HepG2 (cell line): ENCODE data around the gene PTRH2. TPM values are rescaled to one million over a fixed set of nuclear protein-coding genes. Genes with fewer than 3 reads are reported as not detected.

ENCODE experiments used
- ATAC-seq: fragments of 200-7000 bp; cut with Tn5 transposase; 3 replicates; pipeline ENCODE4 v1.9.1; 2020; ENCODE audit warnings: mild to moderate bottlenecking, moderate library complexity
- BruUV-seq: library from RNA; stranded (reverse); fragments of 400-500 nt; replicated peaks from 2 replicates; lab custom pipeline; 2021; lab: Mats Ljungman, UMichigan
- CTCF ChIA-PET: fragments of 300-600 bp; formaldehyde crosslinking; extraction: SDS; loops from one replicate; lab custom pipeline; 2021; ENCODE audit warnings: low total read pairs, inconsistent platforms, low intra/inter-chr PET ratio; lab: Yijun Ruan, JAX
- POLR2A ChIA-PET: fragments of 350-600 bp; sonication (Branson Sonifier 250); formaldehyde crosslinking; loops from one replicate; lab custom pipeline; 2020; ENCODE audit warnings: antibody characterized with exemption, inconsistent platforms; lab: Yijun Ruan, JAX
- DNase-seq: peaks from one replicate; pipeline ENCODE4 v3.0.0-alpha.2; 2015; ENCODE audit warnings: low spot score
- FAIRE-seq: peaks from 3 replicates; lab custom pipeline; 2011; peaks lifted over from hg19 to GRCh38; lab: Jason Lieb, UNC
- H2AFZ ChIP-seq: one replicate; pipeline ENCODE4 v1.6.1; 2011; ENCODE audit warnings: low read length, inconsistent platforms
- H3K27ac ChIP-seq: fragments of 300-600 bp; 3 replicates; pipeline ENCODE4 v1.8.0; 2011; ENCODE audit warnings: mixed run types, mild to moderate bottlenecking, mixed read lengths, low read length, inconsistent platforms; ENCODE audit not compliant: insufficient read depth; ENCODE audit errors: extremely low read length
- H3K27me3 ChIP-seq, 2 experiments: fragments of 200-600 bp in 1 of 2; 2 replicates in 1 of 2; 3 replicates in 1 of 2; pipeline versions ENCODE4 v1.6.0 to v1.8.0; 2011; ENCODE audit warnings: low read length in 2 of 2, mild to moderate bottlenecking in 2 of 2, moderate library complexity in 2 of 2, inconsistent platforms in 1 of 2; ENCODE audit not compliant: insufficient read depth in 2 of 2, control insufficient read depth in 1 of 2
- H3K36me3 ChIP-seq, 2 experiments: fragments of 200-600 bp in 1 of 2; replicated peaks in 1 of 2; 2 replicates in 1 of 2; 3 replicates in 1 of 2; pipeline versions ENCODE4 v1.5.1 to v1.8.0; 2011; ENCODE audit warnings: low read length in 2 of 2, inconsistent platforms in 1 of 2; ENCODE audit not compliant: insufficient read depth in 2 of 2, control insufficient read depth in 1 of 2
- H3K4me1 ChIP-seq: 2 replicates; pipeline ENCODE4 v1.5.1; 2012; ENCODE audit warnings: low read length, inconsistent platforms; ENCODE audit not compliant: insufficient read depth
- H3K4me2 ChIP-seq: 2 replicates; pipeline ENCODE4 v1.6.0; 2011; ENCODE audit warnings: low read depth, low read length, inconsistent platforms
- H3K4me3 ChIP-seq, 3 experiments: fragments of 200-600 bp in 1 of 3; sonication (generic), shearing (Covaris generic) in 1 of 3; replicated peaks in 1 of 3; 2 replicates each; pipeline ENCODE4 v1.5.1; 2011 to 2016; ENCODE audit warnings: low read length in 3 of 3, inconsistent platforms in 2 of 3, low read depth in 2 of 3, mild to moderate bottlenecking in 2 of 3, control low read depth in 1 of 3, mixed read lengths in 1 of 3; ENCODE audit not compliant: insufficient read depth in 1 of 3
- H3K79me2 ChIP-seq: one replicate; pipeline ENCODE4 v1.6.1; 2011; ENCODE audit warnings: low read length, inconsistent platforms; ENCODE audit not compliant: insufficient read depth
- H3K9ac ChIP-seq: 2 replicates; pipeline ENCODE4 v1.6.0; 2011; ENCODE audit warnings: mild to moderate bottlenecking, low read depth, low read length, inconsistent platforms; ENCODE audit not compliant: insufficient read depth
- H3K9me3 ChIP-seq: 2 replicates; pipeline ENCODE4 v1.5.1; 2012; ENCODE audit warnings: mild to moderate bottlenecking, low read length
- H4K20me1 ChIP-seq: 2 replicates; pipeline ENCODE4 v1.6.0; 2011; ENCODE audit warnings: inconsistent platforms, mild to moderate bottlenecking, low read length, moderate library complexity; ENCODE audit not compliant: insufficient read depth
- CREM ChIP-seq, 2 experiments: sonication (generic) in 1 of 2; formaldehyde crosslinking in 1 of 2; IDR thresholded peaks; 2 replicates each; pipeline versions ENCODE4 v1.4.0 to v1.6.1; 2016 to 2020; ENCODE audit warnings: antibody characterized with exemption in 1 of 2, mild to moderate bottlenecking in 1 of 2, missing genetic modification reagents in 1 of 2
- EZH2 ChIP-seq: conservative IDR thresholded peaks from 2 replicates; pipeline ENCODE4 v1.6.1; 2012; ENCODE audit warnings: mild to moderate bottlenecking, low read depth, low read length, moderate library complexity
- KDM2A ChIP-seq: sonication (generic); formaldehyde crosslinking; IDR thresholded peaks from 2 replicates; pipeline ENCODE4 v1.4.0; 2020; ENCODE audit warnings: low read depth, missing genetic modification reagents, borderline replicate concordance
- NRL ChIP-seq: sonication (generic); formaldehyde crosslinking; IDR thresholded peaks from 2 replicates; pipeline ENCODE4 v1.5.0; 2020; ENCODE audit warnings: missing genetic modification reagents, mild to moderate bottlenecking, moderate library complexity, borderline replicate concordance
- REPIN1 ChIP-seq: sonication (generic); formaldehyde crosslinking; IDR thresholded peaks from 2 replicates; pipeline ENCODE4 v1.8.0; 2022; ENCODE audit warnings: missing genetic modification reagents, low read depth, mild to moderate bottlenecking, borderline replicate concordance
- ZFP82 ChIP-seq: sonication (generic); formaldehyde crosslinking; IDR thresholded peaks from 2 replicates; pipeline ENCODE4 v1.5.1; 2020; ENCODE audit warnings: mild to moderate bottlenecking, missing genetic modification reagents, borderline replicate concordance
- ZNF557 ChIP-seq: sonication (generic); formaldehyde crosslinking; IDR thresholded peaks from 2 replicates; pipeline ENCODE4 v1.4.0; 2020; ENCODE audit warnings: missing genetic modification reagents
- ZNF7 ChIP-seq: IDR thresholded peaks from 2 replicates; pipeline ENCODE4 v1.6.1; 2016; ENCODE audit warnings: missing biosample characterization, missing genetic modification reagents
- ZNF724P ChIP-seq: sonication (generic); formaldehyde crosslinking; IDR thresholded peaks from 2 replicates; pipeline ENCODE4 v1.8.0; 2022; ENCODE audit warnings: missing genetic modification reagents, borderline replicate concordance
- in situ Hi-C: cut with HindIII; loops from 2 replicates; pipeline ENCODE4 v1.10.0; 2017; ENCODE audit warnings: low pct_unique_long_range_greater_than_20kb; ENCODE audit not compliant: extremely low pct_ligation_motif_present
- intact Hi-C: fragments of 100-400 bp; cut with micrococcal nuclease; formaldehyde crosslinking; loops from one replicate; pipeline ENCODE4 v1.10.0; 2022; ENCODE audit not compliant: unreplicated experiment
- polyA plus RNA-seq, 8 experiments: library from polyadenylated mRNA; depleted of rRNA in 3 of 8; stranded (reverse) in 7 of 8; unstranded in 1 of 8; fragments of >200 nt; fragmentation: Illumina TruSeq in 4 of 8; extraction: Trizol in 4 of 8; gene quantifications; 2 replicates each; pipeline versions ENCODE4 v1.2.1 to v1.2.3, GENCODE V29; 2011 to 2016; ENCODE audit warnings: low read depth in 4 of 8, missing spikeins in 1 of 8, mixed read lengths in 1 of 8; ENCODE audit not compliant: insufficient read depth in 1 of 8
- total RNA-seq, 5 experiments: library from RNA; depleted of rRNA; stranded (reverse); fragments of >200 nt; fragmentation: Illumina TruSeq; extraction: Trizol; gene quantifications; 2 replicates each; pipeline ENCODE4 v1.2.3, GENCODE V29; 2016; ENCODE audit warnings: low read depth in 1 of 5
- TF ChIP-seq, protein P1 (sequence below): sonication (generic); formaldehyde crosslinking; IDR thresholded peaks from 2 replicates; pipeline ENCODE4 v1.4.0; 2020; ENCODE audit warnings: missing genetic modification reagents, borderline replicate concordance
- TF ChIP-seq, protein P2 (sequence below): sonication (generic); formaldehyde crosslinking; IDR thresholded peaks from 2 replicates; pipeline ENCODE4 v1.4.0; 2020; ENCODE audit warnings: missing genetic modification reagents
- TF ChIP-seq, protein P3 (sequence below): sonication (generic); formaldehyde crosslinking; conservative IDR thresholded peaks from 2 replicates; pipeline ENCODE4 v1.4.0; 2020; ENCODE audit warnings: missing genetic modification reagents
- TF ChIP-seq, protein P4 (sequence below): sonication (generic); formaldehyde crosslinking; IDR thresholded peaks from 2 replicates; pipeline ENCODE4 v1.8.1; 2022; ENCODE audit warnings: low read depth, mild to moderate bottlenecking, missing genetic modification reagents
- TF ChIP-seq, protein P5 (sequence below), 2 experiments: fragments of 450-650 bp in 1 of 2; sonication (generic) in 1 of 2; formaldehyde crosslinking; IDR thresholded peaks; 2 replicates each; pipeline versions ENCODE4 v1.5.0 to v1.8.0; 2020 to 2022; ENCODE audit warnings: mild to moderate bottlenecking in 1 of 2, missing genetic modification reagents in 1 of 2

Gene PTRH2
- total and polyA plus RNA-seq, 2 of the 13 experiments (the other 11 are each of a cell fraction or from before 2014, with no cell fraction given): 67.7 to 83.3 TPM

DNA sequence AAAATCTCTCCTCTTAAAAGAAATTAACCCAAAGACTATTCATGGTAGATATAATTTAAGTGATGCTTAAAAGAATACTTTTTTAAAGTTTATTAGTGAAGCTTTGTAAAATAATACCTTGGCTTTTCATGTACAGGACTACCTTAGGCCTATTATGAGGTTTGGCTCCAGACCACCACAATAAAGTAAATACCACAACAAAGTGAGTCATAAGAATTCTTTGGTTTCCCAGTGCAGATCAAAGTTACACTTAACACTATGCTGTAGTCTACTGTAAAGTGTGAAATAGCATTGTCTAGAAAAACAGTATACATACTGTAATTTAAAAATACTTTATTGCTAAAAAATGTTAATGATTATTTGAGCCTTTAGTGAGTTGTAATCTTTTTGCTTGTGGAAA is 55.9 kb downstream of the PTRH2 start:
- H3K9ac ChIP-seq: no peak overlapping the region
- ATAC-seq (no peak), FAIRE-seq (no peak), DNase-seq (no peak)
- no peak overlapping the region for H3K27ac ChIP-seq
- no peak overlapping the region for H2AFZ ChIP-seq
- no peaks in the 10 kb centered on the region for H3K27me3 ChIP-seq
- H3K4me1 ChIP-seq: no peaks in the 10 kb centered on the region
- no TSS peak for BruUV-seq
- H3K79me2 ChIP-seq: peaks cover 17% of the 10 kb centered on the region
- intact Hi-C loops (no loop called here), in situ Hi-C loops (no loop called here)
- POLR2A ChIA-PET: no interaction called here
- CTCF ChIA-PET: no interaction called here
- H3K36me3 ChIP-seq: peaks cover 36 to 98% of the 10 kb centered on the region in 2 experiments
- peaks cover 7% of the 10 kb centered on the region; the same call in 1 of the 2 replicates for H4K20me1 ChIP-seq
- H3K4me3 ChIP-seq: no peak overlapping the region
- TF ChIP-seq EZH2 (no peak), ZNF557 (CRISPR knock-in tag) (no peak), NRL (CRISPR knock-in tag) (no peak), ZNF7 (CRISPR knock-in tag) (no peak), ZNF724P (CRISPR knock-in tag) (no peak), REPIN1 (CRISPR knock-in tag) (no peak), KDM2A (no peak), CREM (IDR thresholded peaks at IDR 0.05) (no peak), CREM (CRISPR knock-in tag; IDR thresholded peaks at IDR 0.05) (no peak), ZFP82 (CRISPR knock-in tag) (no peak)
- TF ChIP-seq, protein P1, sequence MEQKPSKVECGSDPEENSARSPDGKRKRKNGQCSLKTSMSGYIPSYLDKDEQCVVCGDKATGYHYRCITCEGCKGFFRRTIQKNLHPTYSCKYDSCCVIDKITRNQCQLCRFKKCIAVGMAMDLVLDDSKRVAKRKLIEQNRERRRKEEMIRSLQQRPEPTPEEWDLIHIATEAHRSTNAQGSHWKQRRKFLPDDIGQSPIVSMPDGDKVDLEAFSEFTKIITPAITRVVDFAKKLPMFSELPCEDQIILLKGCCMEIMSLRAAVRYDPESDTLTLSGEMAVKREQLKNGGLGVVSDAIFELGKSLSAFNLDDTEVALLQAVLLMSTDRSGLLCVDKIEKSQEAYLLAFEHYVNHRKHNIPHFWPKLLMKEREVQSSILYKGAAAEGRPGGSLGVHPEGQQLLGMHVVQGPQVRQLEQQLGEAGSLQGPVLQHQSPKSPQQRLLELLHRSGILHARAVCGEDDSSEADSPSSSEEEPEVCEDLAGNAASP: no peak
- TF ChIP-seq, protein P2, sequence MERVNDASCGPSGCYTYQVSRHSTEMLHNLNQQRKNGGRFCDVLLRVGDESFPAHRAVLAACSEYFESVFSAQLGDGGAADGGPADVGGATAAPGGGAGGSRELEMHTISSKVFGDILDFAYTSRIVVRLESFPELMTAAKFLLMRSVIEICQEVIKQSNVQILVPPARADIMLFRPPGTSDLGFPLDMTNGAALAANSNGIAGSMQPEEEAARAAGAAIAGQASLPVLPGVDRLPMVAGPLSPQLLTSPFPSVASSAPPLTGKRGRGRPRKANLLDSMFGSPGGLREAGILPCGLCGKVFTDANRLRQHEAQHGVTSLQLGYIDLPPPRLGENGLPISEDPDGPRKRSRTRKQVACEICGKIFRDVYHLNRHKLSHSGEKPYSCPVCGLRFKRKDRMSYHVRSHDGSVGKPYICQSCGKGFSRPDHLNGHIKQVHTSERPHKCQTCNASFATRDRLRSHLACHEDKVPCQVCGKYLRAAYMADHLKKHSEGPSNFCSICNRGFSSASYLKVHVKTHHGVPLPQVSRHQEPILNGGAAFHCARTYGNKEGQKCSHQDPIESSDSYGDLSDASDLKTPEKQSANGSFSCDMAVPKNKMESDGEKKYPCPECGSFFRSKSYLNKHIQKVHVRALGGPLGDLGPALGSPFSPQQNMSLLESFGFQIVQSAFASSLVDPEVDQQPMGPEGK (CRISPR knock-in tag): no peak
- TF ChIP-seq, protein P3, sequence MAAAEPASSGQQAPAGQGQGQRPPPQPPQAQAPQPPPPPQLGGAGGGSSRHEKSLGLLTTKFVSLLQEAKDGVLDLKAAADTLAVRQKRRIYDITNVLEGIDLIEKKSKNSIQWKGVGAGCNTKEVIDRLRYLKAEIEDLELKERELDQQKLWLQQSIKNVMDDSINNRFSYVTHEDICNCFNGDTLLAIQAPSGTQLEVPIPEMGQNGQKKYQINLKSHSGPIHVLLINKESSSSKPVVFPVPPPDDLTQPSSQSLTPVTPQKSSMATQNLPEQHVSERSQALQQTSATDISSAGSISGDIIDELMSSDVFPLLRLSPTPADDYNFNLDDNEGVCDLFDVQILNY: no peak
- TF ChIP-seq, protein P4, sequence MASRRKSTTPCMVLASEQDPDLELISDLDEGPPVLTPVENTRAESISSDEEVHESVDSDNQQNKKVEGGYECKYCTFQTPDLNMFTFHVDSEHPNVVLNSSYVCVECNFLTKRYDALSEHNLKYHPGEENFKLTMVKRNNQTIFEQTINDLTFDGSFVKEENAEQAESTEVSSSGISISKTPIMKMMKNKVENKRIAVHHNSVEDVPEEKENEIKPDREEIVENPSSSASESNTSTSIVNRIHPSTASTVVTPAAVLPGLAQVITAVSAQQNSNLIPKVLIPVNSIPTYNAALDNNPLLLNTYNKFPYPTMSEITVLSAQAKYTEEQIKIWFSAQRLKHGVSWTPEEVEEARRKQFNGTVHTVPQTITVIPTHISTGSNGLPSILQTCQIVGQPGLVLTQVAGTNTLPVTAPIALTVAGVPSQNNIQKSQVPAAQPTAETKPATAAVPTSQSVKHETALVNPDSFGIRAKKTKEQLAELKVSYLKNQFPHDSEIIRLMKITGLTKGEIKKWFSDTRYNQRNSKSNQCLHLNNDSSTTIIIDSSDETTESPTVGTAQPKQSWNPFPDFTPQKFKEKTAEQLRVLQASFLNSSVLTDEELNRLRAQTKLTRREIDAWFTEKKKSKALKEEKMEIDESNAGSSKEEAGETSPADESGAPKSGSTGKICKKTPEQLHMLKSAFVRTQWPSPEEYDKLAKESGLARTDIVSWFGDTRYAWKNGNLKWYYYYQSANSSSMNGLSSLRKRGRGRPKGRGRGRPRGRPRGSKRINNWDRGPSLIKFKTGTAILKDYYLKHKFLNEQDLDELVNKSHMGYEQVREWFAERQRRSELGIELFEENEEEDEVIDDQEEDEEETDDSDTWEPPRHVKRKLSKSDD (CRISPR knock-in tag): no peak
- TF ChIP-seq, protein P5, sequence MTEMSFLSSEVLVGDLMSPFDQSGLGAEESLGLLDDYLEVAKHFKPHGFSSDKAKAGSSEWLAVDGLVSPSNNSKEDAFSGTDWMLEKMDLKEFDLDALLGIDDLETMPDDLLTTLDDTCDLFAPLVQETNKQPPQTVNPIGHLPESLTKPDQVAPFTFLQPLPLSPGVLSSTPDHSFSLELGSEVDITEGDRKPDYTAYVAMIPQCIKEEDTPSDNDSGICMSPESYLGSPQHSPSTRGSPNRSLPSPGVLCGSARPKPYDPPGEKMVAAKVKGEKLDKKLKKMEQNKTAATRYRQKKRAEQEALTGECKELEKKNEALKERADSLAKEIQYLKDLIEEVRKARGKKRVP (CRISPR knock-in tag; IDR thresholded peaks at IDR 0.05): no peak
- no peaks in the 10 kb centered on the region for H3K9me3 ChIP-seq
- H3K4me2 ChIP-seq: no peak overlapping the region
